T47D (cell line): ENCODE measurements around the gene RTL9.
"Not testable (repeated sequence)": the region's sequence is repeated elsewhere in the genome, so short reads cannot be mapped to it uniquely, and the experiment has no call there.

Experiments used
- DNase-seq, 2 experiments: peaks; one replicate each; pipeline versions ENCODE4 v3.0.0 to v3.0.0-alpha.2; 2011 to 2012; ENCODE audit warnings: low read depth in 1 of 2, low spot score in 1 of 2
- JUND ChIP-seq: IDR thresholded peaks from 2 replicates; pipeline ENCODE4 v1.6.1; 2012; ENCODE audit warnings: low read depth
- in situ Hi-C: cut with HindIII; loops from 2 replicates; pipeline ENCODE4 v1.10.0; 2016; ENCODE audit warnings: low sequenced_read_pairs, low pct_unique_long_range_greater_than_20kb

The RTL9 gene

GRCh38 chrX:110321670-110322069 lies 37.0 kb upstream of the RTL9 start:
- in situ Hi-C loops, result no loop called here
- no peak for DNase-seq
- no peak for TF ChIP-seq JUND

GRCh38 chrX:110322603-110323002 lies 36.0 kb upstream of the RTL9 start:
- DNase-seq, result no peak
- TF ChIP-seq JUND, result no peak
- in situ Hi-C loops, result no loop called here

- in situ Hi-C loops, result no loop called here
- no peak for DNase-seq
- TF ChIP-seq JUND, result no peak
Observed at GRCh38 chrX:110326712-110327111, 31.9 kb upstream of the RTL9 start.

GRCh38 chrX:110327336-110327735 lies 31.3 kb upstream of the RTL9 start:
- TF ChIP-seq JUND, result no peak
- no peak for DNase-seq
- in situ Hi-C loops, result no loop called here

DNA sequence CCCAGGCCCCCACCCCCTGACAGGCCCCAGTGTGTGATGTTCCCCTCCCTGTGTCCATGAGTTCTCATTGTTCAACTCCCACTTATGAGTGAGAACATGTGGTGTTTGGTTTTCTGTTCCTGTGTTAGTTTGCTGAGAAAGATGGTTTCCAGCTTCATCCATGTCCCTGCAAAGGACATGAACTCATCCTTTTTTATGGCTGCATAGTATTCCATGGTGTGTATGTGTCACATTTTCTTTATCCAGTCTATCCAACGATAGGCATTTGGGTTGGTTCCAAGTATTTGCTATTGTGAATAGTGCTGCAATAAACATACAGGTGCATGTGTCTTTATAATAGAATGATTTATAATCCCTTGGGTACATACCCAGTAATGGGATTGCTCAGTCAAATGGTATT lies 30.0 kb upstream of the RTL9 start:
- DNase-seq, in situ Hi-C loops: not testable (repeated sequence)

GRCh38 chrX:110331444-110332030 lies 27.1 kb upstream of the RTL9 start:
- TF ChIP-seq JUND, result no peak
- DNase-seq, result no peak
- in situ Hi-C loops, result no loop called here

- DNase-seq, in situ Hi-C loops: not testable (repeated sequence)
Observed at GRCh38 chrX:110333458-110333857, 25.2 kb upstream of the RTL9 start.

GRCh38 chrX:110338935-110339334 lies 19.7 kb upstream of the RTL9 start:
- in situ Hi-C loops, result no loop called here
- TF ChIP-seq JUND, result no peak
- no peak for DNase-seq

- DNase-seq, result no peak
- no peak for TF ChIP-seq JUND
- in situ Hi-C loops, result no loop called here
Observed at GRCh38 chrX:110341189-110342035, 17.2 kb upstream of the RTL9 start.

- peak in 1 of 2 experiments; percentile 1 for DNase-seq
- in situ Hi-C loops, result no loop called here
- TF ChIP-seq JUND, result no peak
Observed at GRCh38 chrX:110346681-110347080, 12.0 kb upstream of the RTL9 start.

- DNase-seq, result no peak
- TF ChIP-seq JUND, result no peak
- in situ Hi-C loops, result no loop called here
Observed at GRCh38 chrX:110359273-110359672, 625 bp downstream of the RTL9 start.

- DNase-seq, result no peak
- in situ Hi-C loops, result no loop called here
- TF ChIP-seq JUND, result no peak
Observed at GRCh38 chrX:110363244-110363643, 4.6 kb downstream of the RTL9 start.

DNA sequence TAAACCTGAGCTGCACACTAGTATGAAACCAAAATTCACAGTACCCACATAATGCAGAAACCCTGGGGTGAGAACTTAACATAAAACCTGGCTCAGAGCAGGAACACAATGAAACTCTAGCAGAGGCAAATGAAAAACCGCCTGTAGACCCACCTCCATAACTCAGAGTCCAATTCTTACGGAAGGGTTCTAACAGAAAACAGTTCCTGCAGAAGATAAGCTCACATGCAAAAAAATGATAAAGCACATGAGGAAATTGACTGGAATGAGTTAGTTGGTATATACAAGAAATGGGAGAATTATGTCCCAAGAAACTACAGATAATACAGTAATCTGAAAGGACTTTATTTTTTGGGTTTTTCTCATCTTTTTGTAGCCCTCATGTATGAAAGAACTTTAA lies 14.7 kb downstream of the RTL9 start:
- DNase-seq, result no peak
- in situ Hi-C loops, result no loop called here
- no peak for TF ChIP-seq JUND

DNA sequence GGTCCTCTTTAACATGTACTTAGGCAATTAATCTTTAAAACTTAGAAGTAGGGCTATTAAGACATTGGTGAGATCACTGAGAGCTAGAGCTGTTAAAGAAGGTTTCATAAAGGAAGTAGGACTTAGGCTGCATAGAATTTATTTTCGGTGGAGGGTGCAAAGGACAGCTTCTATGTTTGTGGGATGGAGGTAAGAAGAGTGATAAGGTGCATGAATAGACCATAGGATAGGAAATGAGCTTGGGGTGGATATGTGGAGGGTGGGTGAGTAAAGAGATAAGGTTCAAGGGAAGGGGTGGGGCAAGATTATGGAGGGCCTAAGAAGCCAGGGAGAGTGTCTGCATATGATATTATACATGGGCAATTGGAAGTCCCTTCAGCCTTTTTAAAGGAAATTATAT lies 15.9 kb downstream of the RTL9 start:
- in situ Hi-C loops, result no loop called here
- no peak for DNase-seq

More for the DNA sequence above, 15.9 kb downstream of the RTL9 start:
- TF ChIP-seq JUND, result no peak
